Measurements from ENCODE around the gene RYR1.
"Not testable (repeated sequence)": the region's sequence is repeated elsewhere in the genome, so short reads cannot be mapped to it uniquely, and the experiment has no call there.

- TF ChIP-seq CTCF (IDR thresholded peaks at IDR 0.05; ENCODE audit: insufficient read depth, low read length, poor library complexity, severe bottlenecking); EZH2phosphoT487 (conservative IDR thresholded peaks at IDR 0.05; ENCODE audit: low read length): not testable (repeated sequence)
Observed at GRCh38 chr19:38517980-38518379, 84.5 kb downstream of the RYR1 start.

Measured in SU-DHL-6 (cell line).